Body of pancreas (tissue), 4 donors: Measurements from ENCODE around the gene WSCD1. TPM values are rescaled to one million over a fixed set of nuclear protein-coding genes. Genes with fewer than 3 reads are reported as not detected.

Experiments
- ATAC-seq: fragments of 150-250 bp; one replicate; pipeline ENCODE4 v1.9.1; 2016
- DNase-seq, 4 donors: peaks; one replicate each; pipeline ENCODE4 v3.0.0-alpha.2; 2019
- H3K27ac ChIP-seq, 4 donors: fragments of 200-600 bp; sonication (generic); 1 replicate in 3 of 4; 2 replicates in 1 of 4; pipeline versions ENCODE4 v1.5.1 to v1.6.1; 2016 to 2019; ENCODE audit warnings: mild to moderate bottlenecking in 1 of 4, mixed read lengths in 1 of 4, moderate library complexity in 1 of 4
- H3K27me3 ChIP-seq, 2 donors: fragments of 200-600 bp; sonication (generic); one replicate each; pipeline ENCODE4 v1.6.0; 2016; ENCODE audit warnings: mild to moderate bottlenecking in 1 of 2
- H3K36me3 ChIP-seq, 2 donors: fragments of 200-600 bp; sonication (generic); replicated peaks in 1 of 2; 2 replicates each; pipeline ENCODE4 v1.5.1; 2016; ENCODE audit warnings: low read depth in 2 of 2; ENCODE audit not compliant: insufficient read depth in 1 of 2
- H3K4me1 ChIP-seq: fragments of 200-600 bp; sonication (generic); one replicate; pipeline ENCODE4 v1.6.0; 2016
- H3K4me3 ChIP-seq, 2 donors: fragments of 200-600 bp; sonication (generic); 1 replicate in 1 of 2; 2 replicates in 1 of 2; pipeline ENCODE4 v1.5.1; 2016 to 2019
- H3K9me3 ChIP-seq, 3 donors: fragments of 200-600 bp; sonication (generic); 1 replicate in 2 of 3; 2 replicates in 1 of 3; pipeline ENCODE4 v1.5.1; 2016
- POLR2A ChIP-seq, 3 donors: fragments of 450-650 bp; IDR thresholded peaks; one replicate each; pipeline ENCODE4 v1.6.1; 2016; ENCODE audit warnings: antibody characterized with exemption in 3 of 3, mild to moderate bottlenecking in 2 of 3
- WGBS, 2 donors: methylation state at CpG; one replicate each; pipeline ENCODE4 v1.1.5; 2017; 5-methylcytosine and 5-hydroxymethylcytosine counted together
- intact Hi-C: fragments of 100-400 bp; cut with DNase I; formaldehyde crosslinking; loops from one replicate; pipeline ENCODE4 v1.15.1; 2023
- total RNA-seq, 2 donors: library from RNA; depleted of rRNA; stranded (reverse); fragments of >200 nt; gene quantifications; one replicate each; pipeline ENCODE4 v1.1.0, GENCODE V29; 2016
- TF ChIP-seq, protein P1 (sequence below), 7 experiments: fragments of 450-650 bp in 4 of 7; fragments of 200-600 bp in 3 of 7; sonication (generic) in 3 of 7; IDR thresholded peaks; one replicate each; pipeline ENCODE4 v1.5.1; 2016 to 2019; ENCODE audit warnings: antibody characterized with exemption in 7 of 7

Gene WSCD1
- total RNA-seq, 2 donors from 2014 or later = 1.8 to 3.0 TPM

DNA sequence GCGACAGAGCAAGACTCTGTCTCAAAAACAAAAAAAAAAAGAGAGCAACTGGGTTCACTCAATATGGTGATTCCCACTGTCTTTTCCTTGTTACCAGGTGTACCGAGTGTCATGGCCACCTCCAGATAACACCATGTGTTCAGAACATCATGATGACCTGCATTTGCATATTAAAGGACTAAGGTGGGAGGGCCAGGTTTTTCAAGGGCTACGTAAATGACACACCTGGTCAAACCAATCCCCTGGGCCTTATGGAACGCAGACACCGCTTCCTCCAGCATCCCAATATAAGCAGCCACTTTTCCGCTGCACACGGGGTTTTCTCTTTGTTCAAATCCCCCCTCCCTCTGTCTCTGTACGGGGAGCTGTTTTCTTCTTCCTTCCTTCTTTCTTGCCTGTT lies 29.3 kb downstream of the WSCD1 start:
- no peaks in the 10 kb centered on the region for H3K27me3 ChIP-seq
- DNase-seq = no peak
- H3K36me3 ChIP-seq = no peaks in the 10 kb centered on the region
- 89 to 93% methylated on average over 8 of the region's 8 CpGs for WGBS, 2 donors
- H3K4me1 ChIP-seq = no peaks in the 10 kb centered on the region
- H3K27ac ChIP-seq = no peak overlapping the region
- no peak overlapping the region for H3K4me3 ChIP-seq
- ATAC-seq = no peak
- TF ChIP-seq POLR2A (IDR thresholded peaks at IDR 0.05) = no peak
- intact Hi-C loops = no loop called here
- H3K9me3 ChIP-seq = no peaks in the 10 kb centered on the region

DNA sequence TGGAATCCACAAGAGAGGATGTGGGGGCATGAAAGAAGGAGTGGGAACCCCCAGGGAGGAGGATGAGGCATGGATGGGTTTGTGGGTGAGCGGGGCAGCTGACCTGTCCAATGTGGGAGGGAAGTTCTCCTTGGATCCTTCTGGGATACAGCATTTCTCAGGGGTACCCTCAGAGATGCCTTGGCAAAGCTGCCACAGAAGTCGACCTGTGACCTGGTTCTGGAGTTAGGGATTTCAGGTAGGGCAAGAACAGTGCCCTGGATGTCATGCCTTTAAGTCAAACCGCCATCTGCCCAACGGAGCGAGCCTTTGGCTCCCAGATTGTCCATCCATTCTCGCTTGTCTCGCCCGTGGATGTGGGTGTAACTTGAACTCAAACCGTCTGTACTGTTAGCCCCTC lies 30.0 kb downstream of the WSCD1 start:
- DNase-seq (no peak), ATAC-seq (no peak)
- no peaks in the 10 kb centered on the region for H3K27me3 ChIP-seq
- WGBS, 2 donors = 92 to 96% methylated on average over 8 to 9 of the region's 9 CpGs
- TF ChIP-seq, protein P1, sequence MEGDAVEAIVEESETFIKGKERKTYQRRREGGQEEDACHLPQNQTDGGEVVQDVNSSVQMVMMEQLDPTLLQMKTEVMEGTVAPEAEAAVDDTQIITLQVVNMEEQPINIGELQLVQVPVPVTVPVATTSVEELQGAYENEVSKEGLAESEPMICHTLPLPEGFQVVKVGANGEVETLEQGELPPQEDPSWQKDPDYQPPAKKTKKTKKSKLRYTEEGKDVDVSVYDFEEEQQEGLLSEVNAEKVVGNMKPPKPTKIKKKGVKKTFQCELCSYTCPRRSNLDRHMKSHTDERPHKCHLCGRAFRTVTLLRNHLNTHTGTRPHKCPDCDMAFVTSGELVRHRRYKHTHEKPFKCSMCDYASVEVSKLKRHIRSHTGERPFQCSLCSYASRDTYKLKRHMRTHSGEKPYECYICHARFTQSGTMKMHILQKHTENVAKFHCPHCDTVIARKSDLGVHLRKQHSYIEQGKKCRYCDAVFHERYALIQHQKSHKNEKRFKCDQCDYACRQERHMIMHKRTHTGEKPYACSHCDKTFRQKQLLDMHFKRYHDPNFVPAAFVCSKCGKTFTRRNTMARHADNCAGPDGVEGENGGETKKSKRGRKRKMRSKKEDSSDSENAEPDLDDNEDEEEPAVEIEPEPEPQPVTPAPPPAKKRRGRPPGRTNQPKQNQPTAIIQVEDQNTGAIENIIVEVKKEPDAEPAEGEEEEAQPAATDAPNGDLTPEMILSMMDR (IDR thresholded peaks at IDR 0.05) = no peak
- no peak for TF ChIP-seq POLR2A (IDR thresholded peaks at IDR 0.05)
- no peak overlapping the region for H3K27ac ChIP-seq
- no peaks in the 10 kb centered on the region for H3K9me3 ChIP-seq
- no peak overlapping the region for H3K4me3 ChIP-seq
- H3K36me3 ChIP-seq = no peaks in the 10 kb centered on the region
- intact Hi-C loops = no loop called here
- no peaks in the 10 kb centered on the region for H3K4me1 ChIP-seq

DNA sequence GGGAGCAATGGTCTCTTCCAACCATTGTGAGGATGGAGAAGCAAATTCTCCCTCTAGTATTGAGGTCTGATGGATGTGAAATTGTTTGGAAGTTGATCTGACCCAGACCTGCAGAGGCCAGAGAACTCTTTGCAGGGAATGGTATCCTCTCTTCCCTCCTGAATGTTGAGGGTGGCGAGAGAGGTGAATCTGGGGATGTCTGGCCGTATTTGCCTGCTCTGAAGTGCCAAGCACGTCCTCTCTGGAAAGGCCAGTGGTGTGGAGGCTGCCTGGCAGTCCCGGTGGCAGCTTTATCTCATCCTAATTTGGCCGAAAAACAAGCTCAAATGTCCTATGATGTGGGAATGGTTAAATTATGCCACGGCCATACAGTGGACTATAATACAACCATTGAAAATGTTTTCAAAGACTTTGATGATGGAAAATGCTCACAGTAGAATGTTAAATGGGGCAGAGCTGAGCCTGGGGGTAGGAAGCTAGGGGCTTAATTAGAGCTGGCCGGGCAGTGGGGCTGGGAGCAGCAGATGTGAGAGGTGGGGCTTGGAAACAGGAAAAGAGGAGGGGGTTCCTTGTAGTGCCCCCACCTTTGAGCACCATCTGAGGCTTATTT lies 30.8 kb downstream of the WSCD1 start:
- no peak for TF ChIP-seq POLR2A (IDR thresholded peaks at IDR 0.05)
- TF ChIP-seq, protein P1 (IDR thresholded peaks at IDR 0.05) = no peak
- Histone ChIP-seq H3K27ac (no peak overlapping the region), H3K9me3 (no peaks in the 10 kb centered on the region), H3K4me1 (no peaks in the 10 kb centered on the region), H3K27me3 (no peaks in the 10 kb centered on the region), H3K36me3 (no peaks in the 10 kb centered on the region), H3K4me3 (no peak overlapping the region)
- 79% methylated on average over 5 to 7 of the region's 7 CpGs for WGBS, 2 donors
- ATAC-seq (no peak), DNase-seq (no peak)
- intact Hi-C loops = no loop called here

DNA sequence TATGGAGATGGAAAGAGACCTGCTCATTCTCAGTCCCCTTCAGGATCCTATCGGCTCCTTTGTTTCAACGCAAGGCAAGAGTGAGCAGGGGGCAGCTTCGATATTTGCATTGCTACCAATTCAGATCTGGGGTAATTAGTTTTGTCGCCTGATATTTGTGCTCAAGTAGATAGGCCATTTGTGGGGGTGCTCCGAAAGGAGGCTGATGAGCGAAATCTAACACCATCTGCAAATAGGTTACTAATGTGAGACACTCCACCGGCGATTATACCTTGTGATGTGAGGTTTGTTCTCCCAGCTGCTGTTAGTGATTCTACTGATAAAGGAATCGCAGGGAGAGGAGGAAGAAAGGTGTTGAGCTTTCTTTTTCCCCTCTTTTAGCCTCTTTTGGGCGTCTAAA lies 31.5 kb downstream of the WSCD1 start:
- no peaks in the 10 kb centered on the region for H3K9me3 ChIP-seq
- 64 to 67% methylated on average over 10 of the region's 10 CpGs for WGBS, 2 donors
- ATAC-seq (no peak), DNase-seq (no peak)
- no peak overlapping the region for H3K27ac ChIP-seq
- no peak overlapping the region for H3K4me3 ChIP-seq
- intact Hi-C loops = no loop called here
- no peaks in the 10 kb centered on the region for H3K36me3 ChIP-seq
- H3K4me1 ChIP-seq = no peaks in the 10 kb centered on the region
- TF ChIP-seq, protein P1 (IDR thresholded peaks at IDR 0.05) = no peak
- no peak for TF ChIP-seq POLR2A (IDR thresholded peaks at IDR 0.05)
- H3K27me3 ChIP-seq = no peaks in the 10 kb centered on the region

DNA sequence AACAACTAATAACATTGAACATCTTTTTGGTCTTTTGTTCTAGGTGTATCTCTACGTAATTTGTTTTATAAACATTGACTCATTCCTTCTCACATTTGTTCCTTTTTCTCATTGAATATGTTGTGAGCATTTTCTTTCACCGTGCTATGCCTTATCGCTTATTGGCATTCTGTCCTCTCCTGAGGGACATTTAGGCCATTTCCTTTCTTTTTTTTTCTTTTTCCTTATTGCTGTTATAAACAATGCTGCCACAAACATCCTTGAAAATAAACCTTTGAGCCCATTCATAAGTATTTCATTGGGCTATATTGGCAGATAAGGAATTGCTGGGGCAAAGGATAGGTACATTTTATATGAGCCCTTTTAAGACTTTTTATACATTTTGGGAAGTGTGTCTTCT lies 32.4 kb downstream of the WSCD1 start:
- no peaks in the 10 kb centered on the region for H3K9me3 ChIP-seq
- intact Hi-C loops = no loop called here
- H3K4me3 ChIP-seq = no peak overlapping the region
- WGBS, 2 donors = 68 to 84% methylated on average over 3 of the region's 3 CpGs
- no peak overlapping the region for H3K27ac ChIP-seq
- ATAC-seq (no peak), DNase-seq (no peak)
- no peaks in the 10 kb centered on the region for H3K36me3 ChIP-seq
- no peaks in the 10 kb centered on the region for H3K27me3 ChIP-seq
- H3K4me1 ChIP-seq = no peaks in the 10 kb centered on the region
- TF ChIP-seq, protein P1 (IDR thresholded peaks at IDR 0.05) = no peak
- no peak for TF ChIP-seq POLR2A (IDR thresholded peaks at IDR 0.05)
